IMR-90 (cell line): ENCODE results near the gene PCK2. TPM values are rescaled to one million over a fixed set of nuclear protein-coding genes. Genes with fewer than 3 reads are reported as not detected.

Experiments used
- ATAC-seq: fragments of 200-7000 bp; cut with Tn5 transposase; 2 replicates; pipeline ENCODE4 v1.9.1; 2020; ENCODE audit warnings: low read depth, mild to moderate bottlenecking, moderate library complexity
- BruUV-seq: library from RNA; stranded (reverse); fragments of 400-500 nt; replicated peaks from 2 replicates; lab custom pipeline; 2021; lab: Mats Ljungman, UMichigan
- CTCF ChIA-PET: fragments of 300-600 bp; formaldehyde crosslinking; extraction: SDS; loops from one replicate; lab custom pipeline; 2021; ENCODE audit warnings: antibody characterized with exemption; lab: Yijun Ruan, JAX
- POLR2A ChIA-PET: fragments of 300-600 bp; sonication (Branson Sonifier 250); formaldehyde crosslinking; loops from one replicate; lab custom pipeline; 2022; ENCODE audit warnings: antibody characterized with exemption; ENCODE audit not compliant: unreplicated experiment; lab: Charles Lee
- DNase-seq: peaks from one replicate; pipeline ENCODE4 v3.0.0; 2013
- H2AFZ ChIP-seq: replicated peaks from 2 replicates; pipeline ENCODE3; 2013; ENCODE audit warnings: low read length, mild to moderate bottlenecking; ENCODE audit not compliant: poor library complexity
- H2AK5ac ChIP-seq: 2 replicates; pipeline ENCODE4 v1.6.1; 2013; ENCODE audit warnings: low read depth, low read length, inconsistent platforms
- H2AK9ac ChIP-seq: replicated peaks from 2 replicates; pipeline ENCODE3; 2013; ENCODE audit warnings: mild to moderate bottlenecking, low read depth, low read length, moderate library complexity; ENCODE audit not compliant: poor library complexity
- H2BK120ac ChIP-seq: 2 replicates; pipeline ENCODE4 v1.6.1; 2013; ENCODE audit warnings: low read depth, low read length, inconsistent platforms
- H2BK15ac ChIP-seq: 3 replicates; pipeline ENCODE4 v1.6.1; 2013; ENCODE audit warnings: low read depth, low read length, inconsistent platforms
- H2BK20ac ChIP-seq: 2 replicates; pipeline ENCODE4 v1.6.1; 2013; ENCODE audit warnings: low read depth, mild to moderate bottlenecking, inconsistent platforms, low read length, moderate library complexity
- H2BK5ac ChIP-seq: 2 replicates; pipeline ENCODE4 v1.6.1; 2013; ENCODE audit warnings: mild to moderate bottlenecking, low read depth, low read length, inconsistent platforms; ENCODE audit not compliant: poor library complexity, severe bottlenecking
- H3K14ac ChIP-seq: replicated peaks from 2 replicates; pipeline ENCODE4 v1.6.1; 2013; ENCODE audit warnings: low read depth, low read length, inconsistent platforms
- H3K18ac ChIP-seq: 2 replicates; pipeline ENCODE4 v1.6.1; 2013; ENCODE audit warnings: low read depth, low read length, control low read depth
- H3K23ac ChIP-seq: 2 replicates; pipeline ENCODE4 v1.6.1; 2013; ENCODE audit warnings: low read depth, low read length, inconsistent platforms
- H3K27ac ChIP-seq: 2 replicates; pipeline ENCODE4 v1.5.1; 2013; ENCODE audit warnings: mild to moderate bottlenecking, control low read depth, low read length; ENCODE audit not compliant: insufficient read depth
- H3K27me3 ChIP-seq: 2 replicates; pipeline ENCODE4 v1.6.1; 2013; ENCODE audit warnings: low read length; ENCODE audit not compliant: control insufficient read depth, insufficient read depth
- H3K36me3 ChIP-seq: 2 replicates; pipeline ENCODE4 v1.6.1; 2013; ENCODE audit warnings: low read length, mixed read lengths; ENCODE audit not compliant: control insufficient read depth, insufficient read depth
- H3K4ac ChIP-seq: 2 replicates; pipeline ENCODE4 v1.6.1; 2013; ENCODE audit warnings: low read depth, low read length, inconsistent platforms
- H3K4me1 ChIP-seq: 2 replicates; pipeline ENCODE4 v1.6.1; 2013; ENCODE audit warnings: low read length, mixed read lengths; ENCODE audit not compliant: control insufficient read depth, insufficient read depth
- H3K4me2 ChIP-seq: 2 replicates; pipeline ENCODE4 v1.6.1; 2013; ENCODE audit warnings: low read depth, mild to moderate bottlenecking, control low read depth, low read length, moderate library complexity
- H3K4me3 ChIP-seq: 2 replicates; pipeline ENCODE4 v1.5.1; 2013; ENCODE audit warnings: low read depth, mild to moderate bottlenecking, control low read depth, low read length, moderate library complexity; ENCODE audit not compliant: insufficient read depth
- H3K56ac ChIP-seq: 2 replicates; pipeline ENCODE4 v1.6.1; 2013; ENCODE audit warnings: low read length, inconsistent platforms; ENCODE audit not compliant: insufficient read depth; ENCODE audit errors: extremely low read depth
- H3K79me1 ChIP-seq, 2 experiments: 2 replicates each; pipeline ENCODE4 v1.6.1; 2013; ENCODE audit warnings: low read length in 2 of 2, inconsistent platforms in 1 of 2, low read depth in 1 of 2
- H3K9ac ChIP-seq: 2 replicates; pipeline ENCODE4 v1.6.1; 2013; ENCODE audit warnings: low read depth, low read length, control low read depth
- H3K9me1 ChIP-seq: 2 replicates; pipeline ENCODE4 v1.6.1; 2013; ENCODE audit warnings: low read length, inconsistent platforms; ENCODE audit not compliant: insufficient read depth
- H3K9me3 ChIP-seq: 2 replicates; pipeline ENCODE4 v1.6.1; 2013; ENCODE audit warnings: low read length; ENCODE audit not compliant: control insufficient read depth, insufficient read depth
- H4K20me1 ChIP-seq: 2 replicates; pipeline ENCODE4 v1.6.1; 2013; ENCODE audit warnings: low read length, inconsistent platforms; ENCODE audit not compliant: insufficient read depth
- H4K5ac ChIP-seq: 2 replicates; pipeline ENCODE4 v1.6.1; 2013; ENCODE audit warnings: mild to moderate bottlenecking, low read depth, low read length, control low read depth
- H4K8ac ChIP-seq, 2 experiments: 2 replicates each; pipeline ENCODE4 v1.6.1; 2013; ENCODE audit warnings: low read depth in 2 of 2, low read length in 2 of 2, control low read depth in 1 of 2, inconsistent platforms in 1 of 2
- H4K91ac ChIP-seq: 2 replicates; pipeline ENCODE4 v1.6.1; 2013; ENCODE audit warnings: low read depth, low read length, inconsistent platforms; ENCODE audit not compliant: insufficient read depth
- MAZ ChIP-seq: IDR thresholded peaks from 2 replicates; pipeline ENCODE4 v1.6.1; 2012; ENCODE audit warnings: low read depth, mild to moderate bottlenecking, low read length, improper control_type of control experiment, moderate library complexity, borderline replicate concordance
- MXI1 ChIP-seq: IDR thresholded peaks from 2 replicates; pipeline ENCODE4 v1.6.1; 2012; ENCODE audit warnings: low read depth, mild to moderate bottlenecking, low read length, moderate library complexity, borderline replicate concordance
- POLR2A ChIP-seq: IDR thresholded peaks from 2 replicates; pipeline ENCODE4 v1.6.1; 2012; ENCODE audit warnings: mild to moderate bottlenecking, low read depth, low read length
- WGBS, 2 experiments: methylation state at CpG; one replicate each; pipeline versions ENCODE4 v1.1.5 to v1.1.7; 2013; ENCODE audit warnings: missing lambda C conversion rate in 2 of 2; ENCODE audit not compliant: insufficient read length in 1 of 2; ENCODE audit errors: extremely low coverage in 2 of 2; 5-methylcytosine and 5-hydroxymethylcytosine counted together
- dilution Hi-C: fragments of 300-500 bp; cut with HindIII; formaldehyde crosslinking; loops from one replicate; pipeline ENCODE4 v1.14.3; 2018; ENCODE audit warnings: low sequenced_read_pairs; ENCODE audit not compliant: unreplicated experiment
- in situ Hi-C: fragments of 300-500 bp; cut with MboI; formaldehyde crosslinking; loops from 3 replicates; pipeline ENCODE4 v1.14.3; 2019; ENCODE audit warnings: low sequenced_read_pairs, inconsistent platforms, mixed read lengths
- intact Hi-C: fragments of 100-400 bp; cut with micrococcal nuclease; formaldehyde crosslinking; loops from 2 replicates; pipeline ENCODE4 v1.10.0; 2022
- polyA plus RNA-seq, 3 experiments: library from polyadenylated mRNA; depleted of rRNA; stranded (reverse); fragments of >200 nt; gene quantifications; 2 replicates each; pipeline ENCODE4 v1.2.3, GENCODE V29; 2012; ENCODE audit warnings: low replicate concordance in 1 of 3
- total RNA-seq: library from RNA; depleted of rRNA; stranded (reverse); fragments of >200 nt; gene quantifications from 2 replicates; pipeline ENCODE4 v1.2.3, GENCODE V29; 2012
- TF ChIP-seq, protein P1 (sequence below): conservative IDR thresholded peaks from 2 replicates; pipeline ENCODE4 v1.5.1; 2012; ENCODE audit warnings: mild to moderate bottlenecking, low read depth, low read length, improper control_type of control experiment

Gene PCK2
- total and polyA plus RNA-seq, 2 of the 4 experiments (the other 2 are of a cell fraction), result 13.4 to 29.4 TPM

- TF ChIP-seq MXI1, result no peak
- TF ChIP-seq POLR2A, result no peak
- TF ChIP-seq MAZ, result no peak
These were observed 37.4 kb downstream of the PCK2 start (continued) for GRCh38 chr14:24131549-24131966.

- H4K8ac ChIP-seq, result no peak overlapping the region
- peaks cover 8% of the 10 kb centered on the region; the same call in 1 of the 2 replicates for H3K4me1 ChIP-seq
- BruUV-seq, result no TSS peak
- in situ Hi-C loops, result loop anchor here (10.0 to 25.0 kb wide), 3 partner anchors 303 to 1045 kb away; partner anchors contain the start of genes ACIN1, BCL2L2, C14orf119 and PABPN1
- no peak overlapping the region for H3K14ac ChIP-seq
- H3K36me3 ChIP-seq, result no peaks in the 10 kb centered on the region
- dilution Hi-C loops, result no loop called here
- no peaks in the 10 kb centered on the region for H3K9me3 ChIP-seq
- H3K27ac ChIP-seq, result no peak overlapping the region
- H2BK120ac ChIP-seq, result no peak overlapping the region
- no peak overlapping the region for H2AFZ ChIP-seq
- DNase-seq, result no peak
- peaks cover 5% of the 10 kb centered on the region for H3K9me1 ChIP-seq
- 0 out of 2 replicates have a peak, but pooled peaks cover 5% of the 10 kb centered on the region for H4K20me1 ChIP-seq
- no peak overlapping the region for H4K5ac ChIP-seq
- no peak overlapping the region for H3K9ac ChIP-seq
- H3K23ac ChIP-seq, result no peak overlapping the region
- POLR2A ChIA-PET, result no interaction called here
- H4K91ac ChIP-seq, result no peak overlapping the region
- no peak overlapping the region for H2BK15ac ChIP-seq
- H3K79me1 ChIP-seq, result peaks cover 4 to 10% of the 10 kb centered on the region in 2 experiments; a peak in 3 of 4 replicates
- TF ChIP-seq, protein P1, sequence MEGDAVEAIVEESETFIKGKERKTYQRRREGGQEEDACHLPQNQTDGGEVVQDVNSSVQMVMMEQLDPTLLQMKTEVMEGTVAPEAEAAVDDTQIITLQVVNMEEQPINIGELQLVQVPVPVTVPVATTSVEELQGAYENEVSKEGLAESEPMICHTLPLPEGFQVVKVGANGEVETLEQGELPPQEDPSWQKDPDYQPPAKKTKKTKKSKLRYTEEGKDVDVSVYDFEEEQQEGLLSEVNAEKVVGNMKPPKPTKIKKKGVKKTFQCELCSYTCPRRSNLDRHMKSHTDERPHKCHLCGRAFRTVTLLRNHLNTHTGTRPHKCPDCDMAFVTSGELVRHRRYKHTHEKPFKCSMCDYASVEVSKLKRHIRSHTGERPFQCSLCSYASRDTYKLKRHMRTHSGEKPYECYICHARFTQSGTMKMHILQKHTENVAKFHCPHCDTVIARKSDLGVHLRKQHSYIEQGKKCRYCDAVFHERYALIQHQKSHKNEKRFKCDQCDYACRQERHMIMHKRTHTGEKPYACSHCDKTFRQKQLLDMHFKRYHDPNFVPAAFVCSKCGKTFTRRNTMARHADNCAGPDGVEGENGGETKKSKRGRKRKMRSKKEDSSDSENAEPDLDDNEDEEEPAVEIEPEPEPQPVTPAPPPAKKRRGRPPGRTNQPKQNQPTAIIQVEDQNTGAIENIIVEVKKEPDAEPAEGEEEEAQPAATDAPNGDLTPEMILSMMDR, result no peak
- ATAC-seq, result no peak
- no peak overlapping the region for H3K18ac ChIP-seq
- CTCF ChIA-PET, result no interaction called here
- no peak overlapping the region for H2BK5ac ChIP-seq
- no peak overlapping the region for H3K4ac ChIP-seq
- no peak overlapping the region for H3K4me2 ChIP-seq
- H2AK9ac ChIP-seq, result no peak overlapping the region
- WGBS, 2 experiments, result 82% methylated on average over 12 of the region's 24 CpGs; no CpG with 5 or more reads in 1 of the 2 experiments
- H3K56ac ChIP-seq, result no peak overlapping the region
- H3K27me3 ChIP-seq, result no peaks in the 10 kb centered on the region
- H2BK20ac ChIP-seq, result no peak overlapping the region
- intact Hi-C loops, result no loop called here
- no peak overlapping the region for H2AK5ac ChIP-seq
- H3K4me3 ChIP-seq, result no peak overlapping the region
These were observed 38.1 kb downstream of the PCK2 start for GRCh38 chr14:24132061-24132685.
